ENCODE measurements around the gene CFHR5.
"Not testable (repeated sequence)": the region's sequence is repeated elsewhere in the genome, so short reads cannot be mapped to it uniquely, and the experiment has no call there.

The CFHR5 gene

DNA sequence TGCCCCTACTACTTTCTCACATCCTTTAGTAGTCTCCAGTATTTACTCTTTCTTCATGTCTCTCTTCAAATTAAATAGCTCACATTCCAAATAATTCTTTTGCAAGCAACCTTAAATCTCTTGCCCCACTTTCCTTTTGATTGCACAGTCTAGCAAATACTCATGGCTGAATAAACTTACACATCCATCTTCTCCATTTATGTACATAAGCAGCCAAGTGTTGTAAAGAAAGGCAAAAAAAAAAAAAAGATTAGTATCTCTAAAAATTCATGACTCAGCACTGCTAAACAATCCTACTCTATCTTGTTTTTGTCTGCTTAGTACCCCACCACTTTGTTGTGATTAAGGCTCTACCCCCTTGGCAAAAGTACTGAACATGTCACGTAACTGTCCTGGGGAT, 47.1 kb downstream of the CFHR5 start:
- no peak for DNase-seq

DNA sequence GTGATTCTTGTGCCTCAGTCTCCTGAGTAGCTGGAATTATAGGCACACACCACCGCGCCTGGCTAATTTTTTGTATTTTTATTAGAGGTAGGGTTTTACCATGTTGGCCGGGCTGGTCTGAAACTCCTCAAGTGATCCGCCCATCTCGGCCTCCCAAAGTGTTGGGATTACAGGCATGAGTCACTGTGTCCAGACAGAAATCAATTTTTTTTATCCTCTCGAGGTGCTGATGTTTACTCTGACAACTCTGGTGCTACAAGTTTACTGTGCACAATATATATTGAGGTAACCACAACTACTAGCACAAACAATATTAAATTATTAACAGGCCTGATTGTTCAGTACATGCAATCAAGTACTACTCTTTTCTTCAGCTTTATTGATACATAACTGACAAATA, 50.0 kb downstream of the CFHR5 start:
- no peak for DNase-seq

GRCh38 chr1:197029749-197030148, 52.4 kb downstream of the CFHR5 start:
- DNase-seq, result no peak

DNA sequence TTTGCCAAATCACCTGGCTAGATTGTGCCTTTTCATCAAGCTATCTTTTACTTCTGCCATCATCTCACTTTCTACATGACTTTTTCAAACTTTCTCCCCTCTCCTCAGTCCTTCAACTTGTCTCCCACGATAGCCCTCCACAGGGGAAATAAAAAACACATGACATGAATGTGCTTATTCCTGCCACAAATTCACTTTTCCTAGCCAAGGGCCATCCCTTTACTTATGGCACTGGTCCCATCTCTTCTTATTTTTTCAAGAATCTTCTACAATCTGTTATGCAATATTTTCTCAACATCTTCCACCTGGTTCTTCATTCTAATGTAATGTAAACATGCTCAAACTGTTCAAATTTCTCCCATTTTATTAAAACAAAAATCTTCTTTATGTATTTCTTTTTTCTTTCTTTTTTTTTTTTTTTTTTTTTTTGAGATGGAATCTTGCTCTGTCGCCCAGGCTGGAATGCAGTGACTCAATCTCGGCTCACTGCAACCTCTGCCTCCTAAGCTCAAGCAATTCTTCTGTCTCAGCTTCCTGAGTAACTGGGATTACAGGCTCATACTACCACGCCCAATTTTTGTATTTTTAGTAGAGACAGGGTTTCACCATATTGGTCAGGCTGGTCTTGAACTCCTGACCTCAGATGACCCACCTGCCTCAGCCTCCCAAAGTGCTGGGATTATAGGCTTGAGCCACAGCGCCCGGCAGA, 57.4 kb downstream of the CFHR5 start:
- not testable (repeated sequence) for DNase-seq

GRCh38 chr1:197036861-197037260, 59.5 kb downstream of the CFHR5 start:
- no peak for DNase-seq

DNA sequence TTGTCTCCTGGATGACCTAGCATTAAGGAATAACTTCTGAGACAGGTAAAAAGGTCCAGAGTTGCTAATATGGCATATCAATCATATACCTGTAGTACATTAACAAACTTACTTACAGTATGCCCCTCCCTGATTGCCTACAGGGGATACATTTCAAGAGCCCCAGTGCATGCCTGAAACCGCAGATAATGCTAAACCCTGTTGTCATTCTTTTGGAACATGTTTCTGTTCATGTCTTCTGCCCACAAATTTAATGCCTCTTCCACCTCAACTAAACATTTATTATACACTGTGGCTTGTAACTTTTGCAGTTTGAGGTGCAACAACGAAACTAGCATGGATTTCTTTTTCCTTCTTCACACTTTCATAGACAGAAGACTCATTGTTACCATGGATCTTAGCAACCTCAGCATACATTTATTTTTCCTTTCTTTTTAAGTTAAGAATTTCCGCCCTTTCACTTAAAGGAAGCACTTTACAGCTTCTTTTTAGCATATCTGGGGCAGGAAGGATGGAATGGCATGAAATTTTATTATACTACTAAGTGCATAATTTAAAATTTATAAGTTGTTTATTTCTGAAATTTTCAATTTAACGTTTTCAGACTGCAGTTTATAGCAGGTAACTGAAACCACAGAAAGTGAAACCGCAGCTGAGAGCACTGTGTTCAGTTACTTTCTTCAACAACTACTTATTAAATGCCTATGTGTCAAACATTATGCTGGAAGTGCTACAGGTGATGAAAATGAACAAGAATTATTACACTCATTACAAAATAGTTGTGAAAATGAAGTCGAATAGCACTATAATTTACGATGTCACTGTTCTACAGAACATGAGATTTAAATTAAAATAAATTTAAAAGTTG, 64.4 kb downstream of the CFHR5 start:
- DNase-seq, result no peak

GRCh38 chr1:197042676-197043341, 65.5 kb downstream of the CFHR5 start:
- peak; percentile 97 for DNase-seq

DNA sequence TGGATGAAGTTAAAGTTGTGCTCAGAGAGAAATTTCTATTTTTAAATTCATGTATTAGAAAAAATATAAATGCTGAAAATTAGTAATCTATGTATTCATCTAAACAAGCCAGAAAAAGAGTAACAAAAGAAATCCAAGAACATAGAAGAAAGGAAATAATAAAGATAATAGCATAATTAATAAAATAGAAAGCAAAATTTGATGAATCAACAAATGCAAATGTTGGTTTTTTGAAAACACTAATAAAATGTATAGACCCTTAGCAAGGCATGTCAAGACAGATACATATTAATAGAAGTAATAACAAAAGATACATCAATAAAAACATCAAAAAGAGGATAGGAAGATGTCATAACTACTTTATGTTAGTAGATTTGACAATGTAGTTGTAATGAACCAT, 71.7 kb downstream of the CFHR5 start:
- DNase-seq, result no peak
